GM12865 (cell line): ENCODE data around the gene TESK2.

Experiments used
- DNase-seq: peaks from one replicate; pipeline ENCODE4 v3.0.0; 2010; ENCODE audit warnings: low read depth
- H3K4me3 ChIP-seq: 2 replicates; pipeline ENCODE4 v1.5.1; 2011; ENCODE audit warnings: mild to moderate bottlenecking, low read depth, low read length, control low read depth
- TF ChIP-seq, protein P1 (sequence below): IDR thresholded peaks from 2 replicates; pipeline ENCODE4 v1.5.1; 2011; ENCODE audit warnings: low read length, control low read depth, low read depth, inconsistent platforms; ENCODE audit not compliant: insufficient read depth; ENCODE audit errors: missing control alignments

Gene TESK2

DNA sequence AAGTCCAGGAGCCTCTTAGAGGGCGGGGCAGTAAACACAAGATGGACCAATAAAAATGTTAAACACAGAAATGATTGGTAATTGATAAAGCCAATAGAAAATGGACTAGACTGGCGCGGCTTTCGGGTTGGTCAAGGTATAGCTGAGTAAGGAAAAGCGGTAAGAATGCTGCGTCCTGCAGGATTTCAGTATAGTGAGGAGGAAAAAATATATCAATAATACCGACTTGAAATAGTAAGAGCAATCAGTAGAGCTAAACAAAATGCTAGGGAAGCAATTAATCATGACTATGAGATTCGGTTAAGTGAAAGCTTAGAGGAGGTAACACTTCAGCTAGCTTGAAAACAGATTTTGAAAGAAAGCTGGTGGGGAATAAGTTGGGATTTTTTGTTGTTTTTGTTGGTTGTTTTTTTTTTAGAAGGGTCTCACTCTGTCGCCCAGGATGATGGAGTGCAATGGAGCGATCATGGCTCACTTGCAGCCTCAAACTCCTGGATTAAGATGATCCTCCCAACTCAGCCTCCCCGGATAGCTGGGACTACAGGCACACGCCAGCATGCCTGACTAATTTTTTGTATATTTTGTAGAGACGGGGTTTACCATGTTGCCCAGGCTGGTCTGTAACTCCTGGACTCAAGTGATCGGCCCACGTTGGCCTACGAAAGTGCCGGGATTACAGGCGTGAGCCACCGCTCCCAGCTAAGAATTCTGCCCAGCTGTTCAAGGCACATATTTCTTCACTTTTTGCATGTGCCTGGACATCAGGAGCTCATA, 711 bp upstream of the TESK2 start:
- DNase-seq = no peak
- H3K4me3 ChIP-seq = peak overlapping the region; percentile 47
- TF ChIP-seq, protein P1, sequence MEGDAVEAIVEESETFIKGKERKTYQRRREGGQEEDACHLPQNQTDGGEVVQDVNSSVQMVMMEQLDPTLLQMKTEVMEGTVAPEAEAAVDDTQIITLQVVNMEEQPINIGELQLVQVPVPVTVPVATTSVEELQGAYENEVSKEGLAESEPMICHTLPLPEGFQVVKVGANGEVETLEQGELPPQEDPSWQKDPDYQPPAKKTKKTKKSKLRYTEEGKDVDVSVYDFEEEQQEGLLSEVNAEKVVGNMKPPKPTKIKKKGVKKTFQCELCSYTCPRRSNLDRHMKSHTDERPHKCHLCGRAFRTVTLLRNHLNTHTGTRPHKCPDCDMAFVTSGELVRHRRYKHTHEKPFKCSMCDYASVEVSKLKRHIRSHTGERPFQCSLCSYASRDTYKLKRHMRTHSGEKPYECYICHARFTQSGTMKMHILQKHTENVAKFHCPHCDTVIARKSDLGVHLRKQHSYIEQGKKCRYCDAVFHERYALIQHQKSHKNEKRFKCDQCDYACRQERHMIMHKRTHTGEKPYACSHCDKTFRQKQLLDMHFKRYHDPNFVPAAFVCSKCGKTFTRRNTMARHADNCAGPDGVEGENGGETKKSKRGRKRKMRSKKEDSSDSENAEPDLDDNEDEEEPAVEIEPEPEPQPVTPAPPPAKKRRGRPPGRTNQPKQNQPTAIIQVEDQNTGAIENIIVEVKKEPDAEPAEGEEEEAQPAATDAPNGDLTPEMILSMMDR = no peak

DNA sequence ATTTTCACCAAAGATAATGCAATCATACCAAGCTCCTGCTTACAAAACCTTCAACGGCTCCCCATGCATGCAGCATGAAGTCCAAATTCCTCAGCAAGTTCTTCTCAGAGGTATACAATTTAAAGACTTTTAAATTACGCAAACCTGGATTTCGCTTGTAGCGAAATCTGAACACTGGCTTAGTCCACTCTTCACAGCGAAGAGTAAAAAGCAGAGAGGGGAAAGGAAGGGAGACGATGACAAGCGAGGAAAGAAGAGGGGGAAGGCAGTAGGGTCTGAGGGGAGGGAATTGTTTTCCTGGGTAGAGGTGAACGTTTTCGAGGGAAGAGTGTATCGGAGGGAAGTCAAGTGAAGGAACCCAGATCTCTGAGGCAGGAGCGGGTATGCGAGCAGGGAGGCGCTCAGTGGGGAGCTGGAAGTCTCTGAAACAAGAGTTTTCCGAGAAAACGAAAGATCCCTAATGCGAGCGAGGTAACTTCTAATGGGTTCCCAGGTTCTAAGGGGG, 790 bp downstream of the TESK2 start:
- TF ChIP-seq, protein P1 = no peak
- peak; percentile 15 for DNase-seq
- H3K4me3 ChIP-seq = peak overlapping the region; percentile 95

DNA sequence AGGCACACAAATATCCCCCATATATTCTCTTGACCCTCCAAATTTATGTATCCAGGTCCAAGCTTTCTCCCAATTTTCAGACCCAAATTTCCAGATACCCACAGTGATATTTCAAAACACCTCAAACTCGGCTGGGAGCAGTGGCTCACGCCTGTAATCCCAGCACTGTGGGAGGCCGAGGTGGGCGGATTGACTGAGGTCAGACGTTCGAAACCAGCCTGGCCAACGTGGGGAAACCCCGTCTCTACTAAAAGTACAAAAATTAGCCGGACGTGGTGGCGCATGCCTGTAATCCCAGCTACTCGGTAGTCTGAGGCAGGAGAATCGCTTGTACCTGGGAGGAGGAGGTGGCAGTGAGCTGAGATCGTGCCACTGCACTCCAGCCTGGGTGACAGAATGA, 1.6 kb downstream of the TESK2 start:
- peak; percentile 53 for DNase-seq
- H3K4me3 ChIP-seq = peak overlapping the region; percentile 95

DNA sequence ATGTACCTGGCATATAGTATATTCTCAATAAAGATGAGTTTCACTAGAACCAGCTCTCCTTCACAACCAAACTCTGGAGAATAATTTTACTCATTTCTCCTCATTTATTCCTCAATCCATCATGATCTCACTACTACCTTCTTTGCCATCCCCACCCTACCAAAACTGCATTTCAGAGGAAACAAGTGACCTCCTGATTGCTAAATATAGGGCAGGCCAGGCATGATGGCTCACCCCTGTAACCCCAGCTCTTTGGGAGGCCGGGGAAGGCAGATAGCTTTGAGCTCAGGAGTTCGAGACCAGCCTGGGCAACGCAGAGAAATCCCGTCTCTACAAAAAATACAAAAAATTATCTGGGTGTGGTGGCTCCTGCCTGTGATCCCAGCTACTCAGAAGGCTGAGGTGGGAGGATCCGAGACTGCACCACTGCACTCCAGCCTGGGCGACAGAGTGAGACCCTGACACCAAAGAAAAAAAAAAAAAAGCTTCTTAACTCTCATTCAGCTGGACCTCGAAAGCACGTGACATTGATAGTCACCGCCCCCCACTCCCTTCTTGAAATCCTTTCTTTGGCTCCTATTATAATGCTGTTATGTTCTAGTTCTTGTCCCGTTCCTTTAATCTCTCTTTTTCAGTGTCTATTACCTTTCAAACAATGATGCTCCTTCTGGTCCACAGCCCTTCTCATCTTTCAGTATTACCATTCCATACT, 2.1 kb downstream of the TESK2 start:
- no peak for DNase-seq
- H3K4me3 ChIP-seq = peak overlapping the region; percentile 95
- TF ChIP-seq, protein P1 = no peak

DNA sequence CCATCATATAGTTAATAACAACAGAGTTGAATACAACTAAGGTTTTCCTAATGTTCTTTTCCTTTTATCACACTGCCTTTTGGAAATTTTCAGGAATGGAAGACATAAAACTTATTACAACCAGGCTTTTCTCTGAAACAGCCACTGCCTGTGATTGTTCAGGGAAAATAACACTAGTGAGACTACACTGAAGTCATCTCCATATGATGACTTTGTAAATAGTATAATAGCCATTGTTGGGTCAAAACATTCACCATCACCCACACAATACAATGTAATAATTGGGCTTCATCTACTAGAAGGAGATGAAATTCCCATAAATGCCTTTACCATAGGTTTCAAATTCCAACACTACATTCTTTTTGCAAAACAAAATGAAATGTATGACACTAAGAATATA, 5.0 kb downstream of the TESK2 start:
- no peak for DNase-seq
- H3K4me3 ChIP-seq = no peak overlapping the region

DNA sequence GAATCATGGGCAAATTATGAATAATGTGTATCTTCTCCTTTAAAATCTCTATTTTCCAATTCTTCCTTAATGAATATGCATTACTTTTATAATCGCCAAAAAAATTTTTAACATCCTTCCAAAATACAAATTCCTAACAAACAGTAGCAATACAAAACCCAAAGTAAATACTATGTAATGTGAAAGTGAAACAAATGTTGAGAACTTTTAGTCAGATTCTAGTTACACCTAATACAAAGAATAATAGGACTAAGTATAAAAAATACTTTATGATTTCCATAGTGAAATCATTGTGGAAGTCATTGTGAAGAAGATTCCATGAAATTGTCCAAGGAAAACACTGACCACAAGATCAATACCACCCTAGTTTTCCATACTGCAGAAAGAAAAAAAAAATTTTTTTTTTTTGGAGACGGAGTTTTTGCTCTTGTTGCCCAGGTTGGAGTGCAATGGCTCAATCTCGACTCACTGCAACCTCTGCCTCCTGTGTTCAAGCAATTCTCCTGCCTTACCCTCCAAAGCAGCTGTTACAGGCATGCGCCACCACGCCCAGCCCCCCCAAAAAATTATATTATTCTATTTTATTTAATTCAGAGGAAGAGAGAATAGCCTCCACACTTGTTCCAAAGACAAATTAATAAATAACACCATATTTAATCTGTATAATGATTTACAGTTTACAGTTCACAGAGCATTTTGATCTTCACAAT, 11.8 kb downstream of the TESK2 start:
- TF ChIP-seq, protein P1 = no peak
- no peak overlapping the region for H3K4me3 ChIP-seq

More for the DNA sequence above, 5.0 kb downstream of the TESK2 start:
- TF ChIP-seq, protein P1 = no peak

More for the DNA sequence above, 11.8 kb downstream of the TESK2 start:
- no peak for DNase-seq
